ENCODE results near the gene GUK1. TPM values are rescaled to one million over a fixed set of nuclear protein-coding genes. Genes with fewer than 3 reads are reported as not detected.

GUK1 gene
- total RNA-seq, 1 experiment from 2014 or later, result 376 TPM

DNA sequence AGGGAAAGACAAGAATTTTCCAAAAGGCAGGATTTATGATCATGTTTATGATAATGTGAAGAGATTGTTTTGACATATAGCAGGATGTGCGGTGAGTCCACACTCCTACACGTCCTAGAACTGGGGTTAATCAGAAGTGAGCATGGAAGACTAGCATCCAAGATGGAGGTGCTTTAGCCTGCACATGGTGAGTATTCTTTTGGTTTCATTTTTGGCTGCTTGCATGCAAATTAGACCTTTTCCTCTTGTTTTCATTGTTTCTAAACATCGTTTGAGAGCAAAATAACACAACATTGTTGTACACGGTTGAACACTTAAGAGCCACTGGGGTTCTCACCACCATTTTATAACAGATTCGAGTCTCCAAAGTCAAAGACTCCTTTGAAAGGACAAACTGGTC is 14.9 kb upstream of the GUK1 start:
- DNase-seq (ENCODE audit: low read depth), result no peak

GRCh38 chr1:228131766-228132165 is 8.3 kb upstream of the GUK1 start:
- DNase-seq (ENCODE audit: low read depth), result no peak

- no peak for DNase-seq (ENCODE audit: low read depth)
These were observed 5.5 kb upstream of the GUK1 start for GRCh38 chr1:228134591-228134990.

- no peak for DNase-seq (ENCODE audit: low read depth)
These were observed 3.2 kb upstream of the GUK1 start for GRCh38 chr1:228136901-228137300.

- DNase-seq (ENCODE audit: low read depth), result no peak
These were observed 611 bp upstream of the GUK1 start for GRCh38 chr1:228139406-228139930.

DNA sequence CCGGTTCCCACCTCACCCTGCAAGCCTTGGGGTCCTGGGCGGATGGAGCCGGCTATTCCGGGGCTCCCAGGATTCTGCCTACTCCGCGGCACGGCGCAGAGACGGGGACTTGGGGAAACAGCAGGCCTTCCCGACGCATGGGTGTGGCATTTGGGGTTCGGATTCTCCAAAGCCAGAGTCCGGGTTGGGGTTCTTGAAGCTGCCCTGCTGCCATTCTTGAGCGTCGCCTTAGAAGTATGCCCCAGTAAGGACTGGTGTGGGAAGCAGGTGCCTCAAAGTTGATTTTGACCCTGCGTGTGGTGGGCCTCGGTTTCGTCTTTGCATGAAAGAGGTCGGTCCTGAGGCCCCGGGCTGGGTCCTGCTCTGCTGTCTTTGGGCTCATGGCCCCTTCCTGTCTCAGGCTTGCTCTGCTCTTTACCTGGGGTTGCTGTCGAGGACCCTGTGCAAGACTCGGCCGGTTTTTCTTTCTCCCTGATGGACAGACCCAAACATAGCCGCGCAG is 696 bp downstream of the GUK1 start:
- DNase-seq (ENCODE audit: low read depth), result no peak

DNA sequence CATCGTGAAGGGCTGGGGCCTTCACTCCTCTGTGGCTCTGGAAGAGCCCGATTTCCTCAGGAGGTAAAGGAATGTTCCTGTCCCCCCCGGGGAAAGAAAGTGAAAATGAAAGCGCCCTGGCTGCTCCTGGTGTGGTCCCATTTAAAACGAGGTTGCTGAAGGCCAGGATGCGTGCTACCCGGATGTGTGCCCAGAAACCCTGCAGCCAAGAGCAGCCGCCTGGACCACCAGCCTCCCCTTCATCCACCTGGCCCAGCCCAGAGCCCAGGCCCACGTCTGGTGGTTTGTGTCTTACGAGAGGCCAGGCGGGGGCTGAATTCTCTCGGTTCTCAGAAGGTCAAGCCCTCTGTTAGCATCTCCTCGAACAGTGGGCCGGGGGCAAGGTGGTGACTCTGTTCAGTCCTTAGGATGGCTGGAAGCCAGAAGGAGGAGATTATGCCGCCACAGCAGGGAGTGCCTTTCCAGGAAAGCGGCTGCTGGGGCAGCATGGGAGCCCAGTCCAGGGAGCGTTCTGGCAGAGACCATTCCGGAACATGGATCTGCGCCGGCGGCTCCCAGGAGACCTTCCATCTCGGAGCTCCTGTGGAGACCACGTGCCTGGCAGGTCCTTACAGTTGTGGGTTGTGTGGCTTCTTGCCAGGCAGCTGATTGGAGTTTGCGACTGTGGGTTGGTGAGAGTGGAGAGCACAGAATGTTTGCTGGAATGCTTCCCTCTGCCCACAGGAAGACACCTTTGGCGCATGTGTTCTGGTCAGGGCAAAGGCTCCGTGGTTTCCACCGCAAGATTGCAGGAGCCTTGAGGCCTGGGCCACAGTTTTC is 1.4 kb downstream of the GUK1 start:
- peak; percentile 88 for DNase-seq (ENCODE audit: low read depth)

DNA sequence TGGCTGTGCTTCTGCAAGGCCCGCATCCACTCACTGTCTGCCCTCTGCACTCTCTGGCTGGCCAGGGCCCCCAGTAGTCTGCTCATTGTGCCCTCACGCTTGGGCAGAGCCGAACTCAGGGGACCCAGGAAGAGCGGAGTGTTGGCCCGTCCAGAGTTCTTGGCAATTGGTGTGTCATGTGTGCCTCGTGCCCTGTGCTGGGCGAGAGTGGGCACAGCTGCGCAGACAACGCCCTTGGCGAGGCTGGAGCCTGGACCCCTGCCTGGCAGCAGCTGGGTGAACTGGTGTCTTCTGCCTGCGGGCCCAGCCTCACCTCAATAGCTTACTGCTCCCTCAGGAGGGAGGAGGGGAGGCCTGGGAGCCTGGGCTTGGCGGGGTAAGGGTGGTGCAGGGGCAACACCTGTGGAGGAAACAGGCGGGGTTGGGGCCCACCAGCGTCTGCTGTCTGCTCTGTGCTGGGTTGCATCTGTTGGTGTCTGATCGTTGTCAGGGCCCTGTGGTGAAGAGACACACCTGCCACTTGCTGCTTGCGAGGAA is 2.1 kb downstream of the GUK1 start:
- peak; percentile 33 for DNase-seq (ENCODE audit: low read depth)

- peak; percentile 31 for DNase-seq (ENCODE audit: low read depth)
These were observed 2.6 kb downstream of the GUK1 start for GRCh38 chr1:228142701-228143136.

DNA sequence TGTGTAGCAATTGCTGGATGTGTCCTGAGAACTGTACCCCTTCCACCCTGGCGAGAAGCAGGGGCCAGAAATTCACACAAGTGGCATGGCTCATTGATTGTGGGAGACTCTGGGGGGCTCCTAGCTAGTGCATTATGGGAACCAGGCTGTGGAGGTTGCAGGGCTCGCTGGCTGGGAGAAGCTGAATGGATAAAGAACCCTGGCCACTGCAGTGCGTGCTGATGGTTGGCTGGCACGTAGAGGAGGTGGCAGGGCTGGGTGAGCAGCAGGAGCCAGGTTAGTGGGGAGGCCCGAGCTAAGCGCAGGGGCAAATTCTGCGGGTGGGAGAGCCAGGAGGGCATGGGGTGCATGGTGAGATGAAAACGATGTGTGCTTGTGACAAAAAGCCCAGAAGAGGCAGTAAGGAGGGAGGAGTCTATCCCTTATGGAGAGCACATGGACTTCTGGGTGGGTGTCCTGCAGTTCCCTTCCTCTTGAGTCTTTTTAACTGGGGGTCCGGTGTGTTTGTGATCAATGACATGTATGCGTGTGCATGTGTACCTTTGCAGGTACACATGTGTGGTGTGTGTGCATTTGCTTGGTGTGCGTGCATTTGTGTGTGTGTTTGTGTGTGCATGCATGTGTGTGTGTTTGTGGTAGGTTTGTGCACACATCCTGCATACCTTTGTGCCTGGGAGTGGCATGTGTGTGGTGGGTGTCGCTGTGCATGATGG is 3.6 kb downstream of the GUK1 start:
- no peak for DNase-seq (ENCODE audit: low read depth)

DNA sequence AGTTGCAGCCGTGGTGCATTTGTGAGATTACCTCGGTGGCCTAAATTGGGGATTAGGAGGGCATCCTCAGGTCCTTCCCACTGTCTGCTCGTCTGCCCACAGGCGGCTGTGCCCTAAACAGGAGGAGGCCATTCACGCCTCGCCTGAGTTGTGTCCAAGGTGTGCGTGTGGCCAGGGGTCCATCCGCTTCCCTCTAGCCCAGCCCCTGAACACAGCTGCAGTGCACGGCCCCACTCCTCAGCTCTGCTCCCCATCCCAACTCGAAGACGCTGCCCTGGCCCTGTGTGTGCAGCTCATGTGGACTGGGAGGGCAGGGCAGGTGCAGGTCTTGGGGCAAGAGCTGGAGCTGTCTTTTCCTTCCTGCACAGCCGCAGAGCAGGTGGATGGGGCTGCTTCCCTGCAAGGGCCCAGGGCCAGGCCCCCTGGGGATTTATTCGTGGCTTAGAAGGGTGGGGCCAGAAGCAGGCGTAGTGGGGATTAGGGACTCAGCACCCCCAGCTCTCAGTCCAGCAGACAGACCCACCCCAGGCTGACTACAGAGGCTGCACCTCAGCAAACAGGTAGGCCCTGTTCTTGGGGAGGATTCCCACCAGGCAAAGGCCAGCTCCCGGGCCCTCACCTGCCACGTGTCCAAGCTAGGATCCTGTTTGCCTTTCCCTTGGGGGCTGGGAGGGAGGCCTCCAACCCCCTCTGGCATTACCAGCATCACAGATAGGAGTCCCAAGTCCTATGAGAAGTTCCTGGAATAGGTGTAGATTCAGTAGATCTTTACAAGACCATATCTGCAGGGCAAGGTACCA is 4.3 kb downstream of the GUK1 start:
- no peak for DNase-seq (ENCODE audit: low read depth)

DNA sequence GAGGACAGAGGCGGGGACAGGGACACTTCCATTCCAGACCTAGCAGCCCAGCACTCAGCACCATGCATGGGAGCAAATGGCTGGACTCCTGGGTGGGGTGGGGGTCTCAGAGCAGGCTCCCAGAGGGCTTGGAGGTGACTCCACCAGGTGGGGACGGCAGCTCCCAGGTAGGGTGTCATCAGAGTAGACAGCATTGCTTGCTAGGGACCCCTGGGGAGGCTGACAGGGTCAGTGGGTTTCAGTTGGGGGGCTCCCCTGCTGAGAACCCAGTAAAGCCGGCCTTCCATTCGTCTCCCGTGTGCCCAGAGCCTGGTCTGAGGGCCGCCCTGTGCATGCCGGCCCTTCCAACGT is 4.9 kb downstream of the GUK1 start:
- no peak for DNase-seq (ENCODE audit: low read depth)

DNA sequence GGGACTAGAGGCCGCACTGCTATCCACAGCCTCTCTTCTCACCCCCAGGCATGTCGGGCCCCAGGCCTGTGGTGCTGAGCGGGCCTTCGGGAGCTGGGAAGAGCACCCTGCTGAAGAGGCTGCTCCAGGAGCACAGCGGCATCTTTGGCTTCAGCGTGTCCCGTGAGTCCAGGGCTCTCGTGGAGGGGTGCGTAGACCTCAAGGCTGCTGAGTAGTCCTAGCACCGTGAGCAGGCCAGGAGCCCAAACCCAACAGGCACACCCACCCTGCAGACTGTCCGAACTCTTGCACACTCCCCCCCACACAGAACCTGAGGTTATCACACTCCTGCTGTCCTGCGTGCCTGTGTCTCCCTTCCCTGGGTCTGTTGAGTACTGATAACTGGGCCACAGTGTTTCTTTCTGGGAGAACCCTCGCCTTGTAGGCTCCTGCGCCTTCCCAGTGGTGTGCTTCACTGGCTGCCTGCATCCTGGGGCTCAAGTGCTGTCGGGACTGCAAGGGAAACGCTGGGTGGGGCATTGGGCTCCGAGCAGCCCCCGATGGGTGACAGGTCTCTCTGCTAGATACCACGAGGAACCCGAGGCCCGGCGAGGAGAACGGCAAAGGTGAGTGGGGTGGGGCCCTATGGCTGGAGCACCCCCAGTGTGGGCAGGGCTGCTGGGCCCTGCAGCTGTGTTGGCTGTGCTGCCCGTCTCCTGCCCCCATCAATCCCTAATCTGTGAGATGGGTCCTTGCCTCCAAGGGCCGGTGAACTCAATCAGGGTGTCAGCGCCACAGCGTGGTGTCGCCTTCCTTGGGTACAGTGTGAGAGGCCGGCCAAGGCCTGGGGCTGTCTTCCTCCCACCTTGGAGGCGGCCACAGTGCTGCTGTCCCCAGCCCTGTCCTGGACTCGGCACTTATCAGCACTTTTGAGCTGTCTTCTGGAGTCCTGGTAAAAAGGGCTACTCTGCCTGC is 5.7 kb downstream of the GUK1 start:
- DNase-seq (ENCODE audit: low read depth), result no peak

- DNase-seq (ENCODE audit: low read depth), result no peak
These were observed 6.5 kb downstream of the GUK1 start for GRCh38 chr1:228146417-228147150.

DNA sequence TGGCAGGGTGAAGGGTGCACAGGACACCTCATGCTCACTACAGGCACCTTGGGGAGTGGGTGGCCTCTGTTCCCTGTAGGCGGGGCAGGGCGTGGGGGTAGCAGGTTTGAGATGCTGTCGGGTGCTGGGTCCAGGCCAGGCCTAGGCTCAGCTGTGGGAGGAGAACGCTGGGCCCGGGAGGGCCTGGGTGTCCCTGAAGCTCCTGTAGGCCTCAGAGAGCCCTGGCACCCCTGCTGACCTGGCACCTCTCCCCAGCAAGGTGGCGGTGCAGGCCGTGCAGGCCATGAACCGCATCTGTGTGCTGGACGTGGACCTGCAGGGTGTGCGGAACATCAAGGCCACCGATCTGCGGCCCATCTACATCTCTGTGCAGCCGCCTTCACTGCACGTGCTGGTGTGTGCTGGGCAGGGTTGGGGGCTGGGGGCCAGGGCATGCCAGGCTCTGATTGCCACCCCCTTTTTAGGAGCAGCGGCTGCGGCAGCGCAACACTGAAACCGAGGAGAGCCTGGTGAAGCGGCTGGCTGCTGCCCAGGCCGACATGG is 7.1 kb downstream of the GUK1 start:
- DNase-seq (ENCODE audit: low read depth), result no peak

GRCh38 chr1:228147768-228148167 is 7.7 kb downstream of the GUK1 start:
- no peak for DNase-seq (ENCODE audit: low read depth)

- no peak for DNase-seq (ENCODE audit: low read depth)
These were observed 8.2 kb downstream of the GUK1 start for GRCh38 chr1:228148196-228148861.

- DNase-seq (ENCODE audit: low read depth), result no peak
These were observed 8.9 kb downstream of the GUK1 start for GRCh38 chr1:228148935-228149405.
